Immature natural killer cell (primary cell): ENCODE results near the gene GPR160. TPM values are rescaled to one million over a fixed set of nuclear protein-coding genes. Genes with fewer than 3 reads are reported as not detected.
"Not testable (repeated sequence)": the region's sequence is repeated elsewhere in the genome, so short reads cannot be mapped to it uniquely, and the experiment has no call there.

Experiments
- DNase-seq, 3 donors: peaks; one replicate each; pipeline ENCODE4 v3.0.0; 2022; ENCODE audit warnings: mixed read lengths in 1 of 3
- H3K27ac Mint-ChIP-seq, 6 donors: one replicate each; pipeline ENCODE4 v1.8.0; 2020; ENCODE audit warnings: mixed read lengths in 6 of 6, mild to moderate bottlenecking in 5 of 6, inconsistent platforms in 4 of 6, moderate library complexity in 3 of 6
- H3K27me3 Mint-ChIP-seq, 3 donors: one replicate each; pipeline ENCODE4 v1.8.0; 2020 to 2021; ENCODE audit warnings: low read depth in 3 of 3, mild to moderate bottlenecking in 3 of 3, mixed read lengths in 3 of 3, moderate library complexity in 3 of 3, inconsistent platforms in 1 of 3
- H3K36me3 Mint-ChIP-seq, 3 donors: one replicate each; pipeline ENCODE4 v1.8.0; 2020; ENCODE audit warnings: mixed read lengths in 3 of 3, inconsistent platforms in 2 of 3, mild to moderate bottlenecking in 2 of 3
- H3K4me1 Mint-ChIP-seq, 2 donors: one replicate each; pipeline ENCODE4 v1.8.0; 2020; ENCODE audit warnings: inconsistent platforms in 2 of 2, mild to moderate bottlenecking in 2 of 2, mixed read lengths in 2 of 2, moderate library complexity in 1 of 2
- H3K4me3 Mint-ChIP-seq, 5 donors: one replicate each; pipeline ENCODE4 v1.8.0; 2020; ENCODE audit warnings: mild to moderate bottlenecking in 5 of 5, mixed read lengths in 5 of 5, inconsistent platforms in 3 of 5, moderate library complexity in 3 of 5
- H3K9me3 Mint-ChIP-seq, 6 donors: one replicate each; pipeline ENCODE4 v1.8.0; 2020; ENCODE audit warnings: mild to moderate bottlenecking in 6 of 6, mixed read lengths in 6 of 6, inconsistent platforms in 4 of 6, moderate library complexity in 3 of 6
- polyA plus RNA-seq, 3 donors: library from polyadenylated mRNA; unstranded; fragments of 300-500 nt; fragmentation: Illumina TruSeq; gene quantifications; one replicate each; pipeline ENCODE4 v1.2.3, GENCODE V29; 2021

The GPR160 gene
- polyA plus RNA-seq, 3 donors from 2014 or later: 3.4 to 3.7 (median 3.6) TPM

- H3K9me3 Mint-ChIP-seq: no peaks in the 10 kb centered on the region
- H3K4me3 Mint-ChIP-seq: no peak overlapping the region
- H3K4me1 Mint-ChIP-seq: peaks cover 7 to 10% of the 10 kb centered on the region in 2 donors
- H3K36me3 Mint-ChIP-seq: no peaks in the 10 kb centered on the region
- H3K27ac Mint-ChIP-seq: no peak overlapping the region
- peaks cover 0 to 2% (median 2%) of the 10 kb centered on the region in 3 donors for H3K27me3 Mint-ChIP-seq
- DNase-seq: no peak
These were observed 27.3 kb upstream of the GPR160 start for GRCh38 chr3:170010498-170010897.

GRCh38 chr3:170012683-170013400 lies 25.0 kb upstream of the GPR160 start:
- Mint-ChIP-seq H3K4me1 (no peaks in the 10 kb centered on the region), H3K36me3 (no peaks in the 10 kb centered on the region), H3K27me3 (peaks cover 0 to 8% (median 2%) of the 10 kb centered on the region in 3 donors), H3K4me3 (no peak overlapping the region), H3K27ac (no peak overlapping the region), H3K9me3 (no peaks in the 10 kb centered on the region)
- no peak for DNase-seq

GRCh38 chr3:170016057-170016456 lies 21.7 kb upstream of the GPR160 start:
- Mint-ChIP-seq H3K9me3 (no peaks in the 10 kb centered on the region), H3K36me3 (no peaks in the 10 kb centered on the region), H3K4me3 (no peak overlapping the region), H3K4me1 (no peaks in the 10 kb centered on the region), H3K27ac (no peak overlapping the region), H3K27me3 (peaks cover 0 to 7% (median 2%) of the 10 kb centered on the region in 3 donors)
- no peak for DNase-seq

- not testable (repeated sequence) for H3K4me3 Mint-ChIP-seq, H3K4me1 Mint-ChIP-seq, H3K27me3 Mint-ChIP-seq
These were observed 18.5 kb upstream of the GPR160 start for GRCh38 chr3:170019306-170019705.

GRCh38 chr3:170021083-170021482 lies 16.7 kb upstream of the GPR160 start:
- no peaks in the 10 kb centered on the region for H3K36me3 Mint-ChIP-seq
- no peak for DNase-seq
- H3K27ac Mint-ChIP-seq: no peak overlapping the region
- no peak overlapping the region for H3K4me3 Mint-ChIP-seq
- H3K27me3 Mint-ChIP-seq: peaks cover 0 to 7% (median 1%) of the 10 kb centered on the region in 3 donors
- H3K4me1 Mint-ChIP-seq: no peaks in the 10 kb centered on the region
- H3K9me3 Mint-ChIP-seq: no peaks in the 10 kb centered on the region

More at GRCh38 chr3:170019306-170019705, 18.5 kb upstream of the GPR160 start:
- not testable (repeated sequence) for H3K27ac Mint-ChIP-seq, H3K36me3 Mint-ChIP-seq, DNase-seq, H3K9me3 Mint-ChIP-seq

GRCh38 chr3:170022336-170022735 lies 15.5 kb upstream of the GPR160 start:
- H3K27me3 Mint-ChIP-seq: peaks cover 1 to 6% (median 4%) of the 10 kb centered on the region in 3 donors
- H3K9me3 Mint-ChIP-seq: no peaks in the 10 kb centered on the region
- no peak overlapping the region for H3K27ac Mint-ChIP-seq
- no peaks in the 10 kb centered on the region for H3K36me3 Mint-ChIP-seq
- H3K4me3 Mint-ChIP-seq: no peak overlapping the region
- no peak for DNase-seq
- peaks cover 3 to 8% of the 10 kb centered on the region in 2 donors for H3K4me1 Mint-ChIP-seq

- Mint-ChIP-seq H3K4me1 (peaks cover 10 to 16% of the 10 kb centered on the region in 2 donors), H3K4me3 (no peak overlapping the region), H3K27me3 (peaks cover 1 to 6% (median 4%) of the 10 kb centered on the region in 3 donors), H3K36me3 (no peaks in the 10 kb centered on the region), H3K27ac (no peak overlapping the region), H3K9me3 (peaks cover 0 to 2% (median 0%) of the 10 kb centered on the region in 6 donors)
- DNase-seq: no peak
These were observed 14.6 kb upstream of the GPR160 start for GRCh38 chr3:170023165-170023564.

- Mint-ChIP-seq H3K36me3 (no peaks in the 10 kb centered on the region), H3K27me3 (peaks cover 1 to 6% (median 4%) of the 10 kb centered on the region in 3 donors), H3K4me3 (no peak overlapping the region), H3K27ac (no peak overlapping the region), H3K4me1 (peaks cover 10 to 16% of the 10 kb centered on the region in 2 donors), H3K9me3 (peaks cover 0 to 2% (median 0%) of the 10 kb centered on the region in 6 donors)
- DNase-seq: no peak
These were observed 13.2 kb upstream of the GPR160 start for GRCh38 chr3:170024581-170024980.

GRCh38 chr3:170027233-170028102 lies 10.3 kb upstream of the GPR160 start:
- H3K27me3 Mint-ChIP-seq: peaks cover 1 to 10% (median 4%) of the 10 kb centered on the region in 3 donors
- H3K4me1 Mint-ChIP-seq: peaks cover 10 to 18% of the 10 kb centered on the region in 2 donors
- H3K9me3 Mint-ChIP-seq: peaks cover 0 to 2% (median 0%) of the 10 kb centered on the region in 6 donors
- H3K36me3 Mint-ChIP-seq: no peaks in the 10 kb centered on the region
- H3K27ac Mint-ChIP-seq: peak overlapping the region in 2 of 6 donors; percentile 17 to 31
- peak in 2 of 3 donors; percentile 13 to 15 for DNase-seq
- H3K4me3 Mint-ChIP-seq: no peak overlapping the region

GRCh38 chr3:170033489-170033888 lies 4.3 kb upstream of the GPR160 start:
- peak; percentile 35 to 41 (median 40) for DNase-seq
- H3K27ac Mint-ChIP-seq: peak overlapping the region in 4 of 6 donors; percentile 19 to 63 (median 54)
- H3K36me3 Mint-ChIP-seq: no peaks in the 10 kb centered on the region
- H3K4me3 Mint-ChIP-seq: peak overlapping the region in 3 of 5 donors; percentile 19 to 38 (median 26)
- H3K9me3 Mint-ChIP-seq: no peaks in the 10 kb centered on the region
- peaks cover 16 to 20% of the 10 kb centered on the region in 2 donors for H3K4me1 Mint-ChIP-seq
- H3K27me3 Mint-ChIP-seq: peaks cover 0 to 14% (median 0%) of the 10 kb centered on the region in 3 donors

GRCh38 chr3:170038434-170039110 lies 777 bp downstream of the GPR160 start:
- peaks cover 7 to 11% of the 10 kb centered on the region in 2 donors for H3K4me1 Mint-ChIP-seq
- H3K36me3 Mint-ChIP-seq: peaks cover 0 to 2% (median 0%) of the 10 kb centered on the region in 3 donors
- H3K4me3 Mint-ChIP-seq: peak overlapping the region; percentile 85 to 90 (median 88)
- peak in 2 of 3 donors; percentile 14 for DNase-seq
- peaks cover 0 to 8% (median 1%) of the 10 kb centered on the region in 3 donors for H3K27me3 Mint-ChIP-seq
- peak overlapping the region in 3 of 6 donors; percentile 16 to 75 (median 53) for H3K27ac Mint-ChIP-seq
- H3K9me3 Mint-ChIP-seq: peaks cover 0 to 2% (median 0%) of the 10 kb centered on the region in 6 donors

- Mint-ChIP-seq H3K36me3 (peaks cover 0 to 3% (median 0%) of the 10 kb centered on the region in 3 donors), H3K27me3 (peaks cover 0 to 8% (median 5%) of the 10 kb centered on the region in 3 donors), H3K4me1 (peaks cover 0 to 6% of the 10 kb centered on the region in 2 donors), H3K4me3 (no peak overlapping the region), H3K27ac (no peak overlapping the region), H3K9me3 (peaks cover 0 to 2% (median 0%) of the 10 kb centered on the region in 6 donors)
- DNase-seq: no peak
These were observed 2.6 kb downstream of the GPR160 start for GRCh38 chr3:170040418-170040817.

GRCh38 chr3:170043506-170043905 lies 5.7 kb downstream of the GPR160 start:
- peaks cover 0 to 3% (median 0%) of the 10 kb centered on the region in 3 donors for H3K36me3 Mint-ChIP-seq
- no peak for DNase-seq
- no peak overlapping the region for H3K27ac Mint-ChIP-seq
- H3K4me1 Mint-ChIP-seq: peaks cover 0 to 2% of the 10 kb centered on the region in 2 donors
- peaks cover 0 to 2% (median 0%) of the 10 kb centered on the region in 6 donors for H3K9me3 Mint-ChIP-seq
- H3K27me3 Mint-ChIP-seq: peaks cover 0 to 5% (median 0%) of the 10 kb centered on the region in 3 donors
- no peak overlapping the region for H3K4me3 Mint-ChIP-seq
